H1 (cell line): ENCODE measurements around the gene SMIM17. TPM values are rescaled to one million over a fixed set of nuclear protein-coding genes. Genes with fewer than 3 reads are reported as not detected.

ENCODE experiments used
- CTCF ChIA-PET: fragments of 300-600 bp; sonication (Branson Sonifier 250); formaldehyde crosslinking; loops from one replicate; lab custom pipeline; 2021; ENCODE audit not compliant: partially characterized antibody; lab: Charles Lee
- POLR2A ChIA-PET: fragments of 300-600 bp; sonication (Branson Sonifier 250); formaldehyde crosslinking; loops from one replicate; lab custom pipeline; 2021; ENCODE audit warnings: inconsistent platforms; ENCODE audit not compliant: partially characterized antibody; lab: Charles Lee
- DNase-seq, 2 experiments: peaks; one replicate each; pipeline versions ENCODE4 v3.0.0 to v3.0.0-alpha.2; 2010 to 2022; ENCODE audit warnings: low spot score in 2 of 2, low read depth in 1 of 2, mixed read lengths in 1 of 2
- FAIRE-seq: peaks from 2 replicates; lab custom pipeline; 2011; peaks lifted over from hg19 to GRCh38; lab: Jason Lieb, UNC
- H2AFZ ChIP-seq: 2 replicates; pipeline ENCODE4 v1.8.1; 2012; ENCODE audit warnings: low read length, inconsistent platforms
- H2AK5ac ChIP-seq: 2 replicates; pipeline ENCODE4 v1.6.1; 2013; ENCODE audit warnings: low read depth, low read length
- H2BK120ac ChIP-seq: replicated peaks from 2 replicates; pipeline ENCODE3; 2013; ENCODE audit warnings: low read depth, low read length, inconsistent platforms
- H2BK12ac ChIP-seq: 2 replicates; pipeline ENCODE4 v1.6.1; 2013; ENCODE audit warnings: low read depth, low read length
- H2BK15ac ChIP-seq: 2 replicates; pipeline ENCODE4 v1.6.1; 2013; ENCODE audit warnings: low read length
- H2BK20ac ChIP-seq: 2 replicates; pipeline ENCODE4 v1.6.1; 2013; ENCODE audit warnings: low read length
- H2BK5ac ChIP-seq: 2 replicates; pipeline ENCODE4 v1.6.1; 2013; ENCODE audit warnings: low read depth, low read length
- H3K14ac ChIP-seq: 2 replicates; pipeline ENCODE4 v1.6.1; 2013; ENCODE audit warnings: inconsistent platforms; ENCODE audit not compliant: insufficient read length
- H3K18ac ChIP-seq: 2 replicates; pipeline ENCODE4 v1.6.1; 2013; ENCODE audit warnings: low read length; ENCODE audit errors: extremely low read depth
- H3K23ac ChIP-seq: 2 replicates; pipeline ENCODE4 v1.6.1; 2013; ENCODE audit warnings: inconsistent platforms; ENCODE audit not compliant: insufficient read length
- H3K23me2 ChIP-seq: 2 replicates; pipeline ENCODE4 v1.6.1; 2013; ENCODE audit warnings: low read depth, low read length
- H3K27ac ChIP-seq: 2 replicates; pipeline ENCODE4 v1.6.1; 2011; ENCODE audit warnings: low read depth, low read length, inconsistent platforms
- H3K27me3 ChIP-seq, 4 experiments: replicated peaks in 1 of 4; 1 replicate in 1 of 4; 2 replicates in 3 of 4; pipeline versions ENCODE4 v1.6.1 to v1.8.1; 2011 to 2013; ENCODE audit warnings: low read length in 3 of 4, mild to moderate bottlenecking in 3 of 4, inconsistent platforms in 2 of 4, mixed read lengths in 2 of 4, moderate library complexity in 1 of 4; ENCODE audit not compliant: control insufficient read depth in 3 of 4, insufficient read depth in 3 of 4; ENCODE audit errors: extremely low read depth in 1 of 4
- H3K36me3 ChIP-seq, 4 experiments: 2 replicates each; pipeline versions ENCODE4 v1.6.1 to v1.8.1; 2011 to 2013; ENCODE audit warnings: mild to moderate bottlenecking in 4 of 4, low read length in 3 of 4, moderate library complexity in 2 of 4, control low read depth in 1 of 4, inconsistent platforms in 1 of 4; ENCODE audit not compliant: insufficient read depth in 4 of 4, control insufficient read depth in 2 of 4
- H3K4ac ChIP-seq: replicated peaks from 2 replicates; pipeline ENCODE3; 2013; ENCODE audit warnings: low read length, low read depth, mixed read lengths, inconsistent platforms; ENCODE audit not compliant: insufficient read length
- H3K4me1 ChIP-seq, 4 experiments: replicated peaks in 1 of 4; 1 replicate in 1 of 4; 2 replicates in 3 of 4; pipeline versions ENCODE4 v1.6.1 to v1.8.1; 2011 to 2013; ENCODE audit warnings: low read length in 3 of 4, inconsistent platforms in 2 of 4, mixed read lengths in 1 of 4; ENCODE audit not compliant: insufficient read depth in 4 of 4, control insufficient read depth in 3 of 4
- H3K4me2 ChIP-seq, 2 experiments: 2 replicates each; pipeline versions ENCODE4 v1.6.1 to v1.8.1; 2011 to 2013; ENCODE audit warnings: low read depth in 2 of 2, low read length in 2 of 2, control low read depth in 1 of 2, inconsistent platforms in 1 of 2, mild to moderate bottlenecking in 1 of 2; ENCODE audit not compliant: insufficient read depth in 1 of 2
- H3K4me3 ChIP-seq, 4 experiments: fragments of 200-600, 300-600 bp in 1 of 4; sonication (generic), shearing (Covaris generic), sonication (Bioruptor Twin) in 1 of 4; 2 replicates each; pipeline versions ENCODE4 v1.5.1 to v1.8.1; 2011 to 2016; ENCODE audit warnings: low read length in 4 of 4, low read depth in 3 of 4, control low read depth in 2 of 4, inconsistent platforms in 2 of 4, mild to moderate bottlenecking in 2 of 4, mixed read lengths in 1 of 4, moderate library complexity in 1 of 4; ENCODE audit not compliant: insufficient read depth in 2 of 4; ENCODE audit errors: extremely low read depth in 1 of 4
- H3K56ac ChIP-seq: replicated peaks from 2 replicates; pipeline ENCODE3; 2013; ENCODE audit warnings: low read depth, mild to moderate bottlenecking, mixed read lengths, low read length, inconsistent platforms; ENCODE audit not compliant: insufficient read length
- H3K79me1 ChIP-seq: 2 replicates; pipeline ENCODE4 v1.6.1; 2013; ENCODE audit warnings: low read depth, low read length, control low read depth
- H3K79me2 ChIP-seq, 2 experiments: 2 replicates each; pipeline versions ENCODE4 v1.6.1 to v1.8.1; 2012 to 2013; ENCODE audit warnings: low read length in 2 of 2, mild to moderate bottlenecking in 2 of 2, inconsistent platforms in 1 of 2; ENCODE audit not compliant: insufficient read depth in 2 of 2, control insufficient read depth in 1 of 2
- H3K9ac ChIP-seq, 4 experiments: replicated peaks in 1 of 4; 1 replicate in 1 of 4; 2 replicates in 3 of 4; pipeline versions ENCODE4 v1.6.1 to v1.8.1; 2011 to 2013; ENCODE audit warnings: low read depth in 3 of 4, low read length in 3 of 4, control low read depth in 2 of 4, mild to moderate bottlenecking in 2 of 4, moderate library complexity in 2 of 4, inconsistent platforms in 1 of 4; ENCODE audit errors: extremely low read depth in 1 of 4
- H3K9me3 ChIP-seq, 2 experiments: 2 replicates each; pipeline versions ENCODE4 v1.6.1 to v1.8.1; 2012 to 2013; ENCODE audit warnings: mild to moderate bottlenecking in 2 of 2, moderate library complexity in 2 of 2, control low read depth in 1 of 2, inconsistent platforms in 1 of 2, low read depth in 1 of 2, low read length in 1 of 2, mixed read lengths in 1 of 2; ENCODE audit not compliant: insufficient read depth in 2 of 2
- H4K20me1 ChIP-seq, 2 experiments: replicated peaks in 1 of 2; 2 replicates each; pipeline versions ENCODE3 to v1.8.1; 2011 to 2013; ENCODE audit warnings: inconsistent platforms in 2 of 2, low read length in 2 of 2, mild to moderate bottlenecking in 1 of 2; ENCODE audit not compliant: insufficient read depth in 2 of 2, control insufficient read depth in 1 of 2
- H4K5ac ChIP-seq: 2 replicates; pipeline ENCODE4 v1.6.1; 2013; ENCODE audit warnings: low read length, low read depth, mixed read lengths, inconsistent platforms; ENCODE audit not compliant: insufficient read length
- H4K8ac ChIP-seq: 2 replicates; pipeline ENCODE4 v1.8.0; 2013; ENCODE audit warnings: mild to moderate bottlenecking, moderate library complexity, low read length, inconsistent platforms; ENCODE audit not compliant: insufficient read depth; ENCODE audit errors: extremely low read depth
- H4K91ac ChIP-seq: replicated peaks from 2 replicates; pipeline ENCODE3; 2013; ENCODE audit warnings: low read length, mixed read lengths, inconsistent platforms; ENCODE audit not compliant: insufficient read length
- BRCA1 ChIP-seq: IDR thresholded peaks from 2 replicates; pipeline ENCODE4 v1.6.1; 2012; ENCODE audit warnings: low read depth, low read length, improper control_type of control experiment
- KDM4A ChIP-seq: IDR thresholded peaks from one replicate; pipeline ENCODE4 v1.7.1; 2012; ENCODE audit warnings: low read depth, mild to moderate bottlenecking, moderate library complexity, low read length, inconsistent platforms; ENCODE audit not compliant: severe bottlenecking
- NANOG ChIP-seq: IDR thresholded peaks from 2 replicates; pipeline ENCODE4 v1.6.1; 2011; ENCODE audit warnings: low read length, low read depth, mild to moderate bottlenecking, inconsistent platforms; ENCODE audit not compliant: insufficient read depth, poor library complexity, severe bottlenecking
- PHF8 ChIP-seq: fragments of 200-600 bp; sonication (generic); conservative IDR thresholded peaks from 2 replicates; pipeline ENCODE4 v1.7.1; 2012; ENCODE audit warnings: low read depth, mild to moderate bottlenecking, inconsistent platforms, low read length, moderate library complexity
- SRF ChIP-seq: IDR thresholded peaks from 2 replicates; pipeline ENCODE4 v1.6.1; 2011; ENCODE audit warnings: mild to moderate bottlenecking, low read depth, low read length, moderate library complexity
- WGBS, 2 experiments: shearing (Covaris generic) in 1 of 2; methylation state at CpG; one replicate each; pipeline versions ENCODE4 v1.1.6 to v1.1.7; 2013 to 2015; ENCODE audit warnings: low lambda C conversion rate in 2 of 2, mixed read lengths in 2 of 2, inconsistent platforms in 1 of 2, low coverage in 1 of 2, missing lambda C conversion rate in 1 of 2; ENCODE audit not compliant: insufficient replicate concordance in 2 of 2, insufficient coverage in 1 of 2, insufficient read length in 1 of 2; ENCODE audit errors: extremely low coverage in 1 of 2, missing lambda C conversion rate in 1 of 2; 5-methylcytosine and 5-hydroxymethylcytosine counted together
- polyA plus RNA-seq, 7 experiments: library from polyadenylated mRNA; depleted of rRNA in 3 of 7; stranded (reverse) in 5 of 7; unstranded in 2 of 7; fragments of >200 nt in 5 of 7; fragments of 200-250 nt in 2 of 7; gene quantifications; 1 replicate in 5 of 7; 2 replicates in 1 of 7; 4 replicates in 1 of 7; pipeline versions ENCODE4 v1.2.1 to v1.2.3, GENCODE V29; 2011 to 2013; ENCODE audit warnings: missing spikeins in 2 of 7, mixed read lengths in 2 of 7
- total RNA-seq: library from RNA; stranded (reverse); fragmentation: NEBNext Ultra II Directional; extraction: Animal tissue kit (Norgen Biotek cat#: 25700); gene quantifications from 2 replicates; pipeline ENCODE4 v1.2.1, GENCODE V29; 2021

Gene SMIM17
- total and polyA plus RNA-seq, 2 of the 8 experiments (the other 6 are each of a cell fraction or from before 2014, with no cell fraction given) = 0.06 TPM; not detected in 1

- Histone ChIP-seq H3K14ac (no peak overlapping the region), H3K4me1 (no peaks in the 10 kb centered on the region), H2BK12ac (no peak overlapping the region), H3K18ac (no peak overlapping the region), H2AFZ (no peak overlapping the region), H2BK20ac (no peak overlapping the region), H3K27ac (no peak overlapping the region), H3K4ac (no peak overlapping the region), H4K8ac (no peak overlapping the region), H3K23ac (no peak overlapping the region), H3K56ac (no peak overlapping the region), H3K9me3 (peaks cover 57 to 92% of the 10 kb centered on the region in 2 experiments), H2BK120ac (no peak overlapping the region), H3K9ac (no peak overlapping the region), H4K20me1 (no peaks in the 10 kb centered on the region), H3K79me2 (no peaks in the 10 kb centered on the region), H3K79me1 (no peaks in the 10 kb centered on the region), H3K4me3 (no peak overlapping the region), H2AK5ac (no peak overlapping the region), H4K91ac (no peak overlapping the region), H3K4me2 (no peak overlapping the region), H3K23me2 (no peaks in the 10 kb centered on the region), H3K27me3 (no peaks in the 10 kb centered on the region)
- FAIRE-seq = no peak
- ChIA-PET CTCF (interaction anchor here (0.8 kb wide), 1 partner anchor 10 kb away, joined by 3 read pairs; no protein-coding TSS in a partner anchor), POLR2A (no interaction called here)
- WGBS, 2 experiments = 97% methylated on average over 35 of the region's 43 CpGs; no CpG with 5 or more reads in 1 of the 2 experiments
- no peak for TF ChIP-seq NANOG
- TF ChIP-seq BRCA1 = no peak
- no peak for TF ChIP-seq SRF
- TF ChIP-seq KDM4A = no peak
- TF ChIP-seq PHF8 = no peak
- TF ChIP-seq, all 59 proteins: peak for 0
- no peak overlapping the region for H4K5ac ChIP-seq
- H2BK5ac ChIP-seq = no peak overlapping the region
- no peak overlapping the region for H2BK15ac ChIP-seq
- no peak for DNase-seq
- no peaks in the 10 kb centered on the region; a peak in 1 of 8 replicates for H3K36me3 ChIP-seq
Observed at GRCh38 chr19:56664511-56664910, 21.6 kb downstream of the SMIM17 start.
